Panc1 (cell line): ENCODE data around the gene RILP.

Experiments used
- POLR2AphosphoS5 ChIP-seq: IDR thresholded peaks from 2 replicates; pipeline ENCODE4 v1.6.1; 2012; ENCODE audit warnings: mild to moderate bottlenecking, low read depth, low read length, moderate library complexity
- SIN3A ChIP-seq: IDR thresholded peaks from 2 replicates; pipeline ENCODE4 v1.6.1; 2012; ENCODE audit warnings: low read depth, mild to moderate bottlenecking, low read length, moderate library complexity, borderline replicate concordance; ENCODE audit not compliant: insufficient read depth
- TCF7L2 ChIP-seq: IDR thresholded peaks from 2 replicates; pipeline ENCODE4 v1.6.1; 2011; ENCODE audit warnings: mild to moderate bottlenecking, low read depth, low read length, inconsistent platforms
- TF ChIP-seq, protein P1 (sequence below): fragments of 450-650 bp; IDR thresholded peaks from 2 replicates; pipeline ENCODE4 v1.5.1; 2017; ENCODE audit warnings: mild to moderate bottlenecking

DNA sequence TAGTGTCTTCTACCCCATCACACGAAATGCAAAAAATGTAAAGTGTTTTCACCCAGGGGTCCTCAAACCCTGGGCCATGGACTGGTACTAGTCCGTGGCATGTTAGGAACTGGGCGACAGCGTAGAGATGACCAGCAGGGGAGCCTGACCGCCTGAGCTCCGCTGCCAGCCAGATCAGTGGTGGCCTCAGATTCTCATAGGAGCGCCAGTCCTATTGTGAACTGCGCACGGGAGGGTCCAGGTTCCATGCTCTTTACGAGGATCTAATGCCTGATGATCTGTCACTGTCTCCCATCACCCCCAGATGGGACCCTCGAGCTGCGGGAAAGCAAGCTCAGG lies 8.6 kb downstream of the RILP start:
- TF ChIP-seq, protein P1, sequence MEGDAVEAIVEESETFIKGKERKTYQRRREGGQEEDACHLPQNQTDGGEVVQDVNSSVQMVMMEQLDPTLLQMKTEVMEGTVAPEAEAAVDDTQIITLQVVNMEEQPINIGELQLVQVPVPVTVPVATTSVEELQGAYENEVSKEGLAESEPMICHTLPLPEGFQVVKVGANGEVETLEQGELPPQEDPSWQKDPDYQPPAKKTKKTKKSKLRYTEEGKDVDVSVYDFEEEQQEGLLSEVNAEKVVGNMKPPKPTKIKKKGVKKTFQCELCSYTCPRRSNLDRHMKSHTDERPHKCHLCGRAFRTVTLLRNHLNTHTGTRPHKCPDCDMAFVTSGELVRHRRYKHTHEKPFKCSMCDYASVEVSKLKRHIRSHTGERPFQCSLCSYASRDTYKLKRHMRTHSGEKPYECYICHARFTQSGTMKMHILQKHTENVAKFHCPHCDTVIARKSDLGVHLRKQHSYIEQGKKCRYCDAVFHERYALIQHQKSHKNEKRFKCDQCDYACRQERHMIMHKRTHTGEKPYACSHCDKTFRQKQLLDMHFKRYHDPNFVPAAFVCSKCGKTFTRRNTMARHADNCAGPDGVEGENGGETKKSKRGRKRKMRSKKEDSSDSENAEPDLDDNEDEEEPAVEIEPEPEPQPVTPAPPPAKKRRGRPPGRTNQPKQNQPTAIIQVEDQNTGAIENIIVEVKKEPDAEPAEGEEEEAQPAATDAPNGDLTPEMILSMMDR, result no peak
- TF ChIP-seq TCF7L2, result no peak
- no peak for TF ChIP-seq SIN3A
- TF ChIP-seq POLR2AphosphoS5, result no peak
